ENCODE results near the gene USP46. TPM values are rescaled to one million over a fixed set of nuclear protein-coding genes. Genes with fewer than 3 reads are reported as not detected.

The USP46 gene
- total and polyA plus RNA-seq, 2 of the 13 experiments (the other 11 are each of a cell fraction or from before 2014, with no cell fraction given), result 4.7 to 17.4 TPM

GRCh38 chr4:52641854-52642563, 17.1 kb downstream of the USP46 start:
- BruUV-seq (replicated peaks), result no TSS peak
- DNase-seq (ENCODE audit: low spot score) (no peak), FAIRE-seq (no peak), ATAC-seq (no peak)
- Histone ChIP-seq H3K4me3 (replicated peaks in 1 of 3; ENCODE audit: insufficient read depth in 1 of 3, low read depth in 2 of 3, low read length in 3 of 3) (no peak overlapping the region), H3K9ac (ENCODE audit: insufficient read depth, low read depth, low read length) (no peak overlapping the region), H3K4me1 (ENCODE audit: insufficient read depth, low read length) (peaks cover 8% of the 10 kb centered on the region; the same call in 1 of the 2 replicates), H3K36me3 (replicated peaks in 1 of 2; ENCODE audit: control insufficient read depth in 1 of 2, insufficient read depth in 2 of 2, low read length in 2 of 2) (no peaks in the 10 kb centered on the region), H3K27me3 (ENCODE audit: control insufficient read depth in 1 of 2, insufficient read depth in 2 of 2, low read length in 2 of 2) (no peaks in the 10 kb centered on the region), H3K79me2 (ENCODE audit: insufficient read depth, low read length) (peaks cover 41% of the 10 kb centered on the region), H4K20me1 (ENCODE audit: insufficient read depth, low read length) (no peaks in the 10 kb centered on the region), H3K9me3 (ENCODE audit: low read length) (no peaks in the 10 kb centered on the region), H2AFZ (ENCODE audit: low read length) (no peak overlapping the region), H3K4me2 (ENCODE audit: low read depth, low read length) (no peak overlapping the region), H3K27ac (ENCODE audit: extremely low read length, insufficient read depth, low read length) (no peak overlapping the region)
- in situ Hi-C loops (cut with HindIII; ENCODE audit: extremely low pct_ligation_motif_present, low pct_unique_long_range_greater_than_20kb), result no loop called here
- intact Hi-C loops (cut with micrococcal nuclease; ENCODE audit: unreplicated experiment), result no loop called here
- TF ChIP-seq ZNF687 (CRISPR knock-in tag; IDR thresholded peaks at IDR 0.05) (no peak), ZKSCAN1 (IDR thresholded peaks at IDR 0.05; ENCODE audit: low read length) (no peak)
- ChIA-PET CTCF (ENCODE audit: low intra/inter-chr PET ratio, low total read pairs) (no interaction called here), POLR2A (no interaction called here)
- WGBS (ENCODE audit: low lambda C conversion rate), result 92% methylated on average over 3 of the region's 3 CpGs

Measured in HepG2 (cell line).